ENCODE results near the gene TOM1L2. TPM values are rescaled to one million over a fixed set of nuclear protein-coding genes. Genes with fewer than 3 reads are reported as not detected.

Gene TOM1L2
- total RNA-seq, 1 donor from 2014 or later, result 27.1 TPM

DNA sequence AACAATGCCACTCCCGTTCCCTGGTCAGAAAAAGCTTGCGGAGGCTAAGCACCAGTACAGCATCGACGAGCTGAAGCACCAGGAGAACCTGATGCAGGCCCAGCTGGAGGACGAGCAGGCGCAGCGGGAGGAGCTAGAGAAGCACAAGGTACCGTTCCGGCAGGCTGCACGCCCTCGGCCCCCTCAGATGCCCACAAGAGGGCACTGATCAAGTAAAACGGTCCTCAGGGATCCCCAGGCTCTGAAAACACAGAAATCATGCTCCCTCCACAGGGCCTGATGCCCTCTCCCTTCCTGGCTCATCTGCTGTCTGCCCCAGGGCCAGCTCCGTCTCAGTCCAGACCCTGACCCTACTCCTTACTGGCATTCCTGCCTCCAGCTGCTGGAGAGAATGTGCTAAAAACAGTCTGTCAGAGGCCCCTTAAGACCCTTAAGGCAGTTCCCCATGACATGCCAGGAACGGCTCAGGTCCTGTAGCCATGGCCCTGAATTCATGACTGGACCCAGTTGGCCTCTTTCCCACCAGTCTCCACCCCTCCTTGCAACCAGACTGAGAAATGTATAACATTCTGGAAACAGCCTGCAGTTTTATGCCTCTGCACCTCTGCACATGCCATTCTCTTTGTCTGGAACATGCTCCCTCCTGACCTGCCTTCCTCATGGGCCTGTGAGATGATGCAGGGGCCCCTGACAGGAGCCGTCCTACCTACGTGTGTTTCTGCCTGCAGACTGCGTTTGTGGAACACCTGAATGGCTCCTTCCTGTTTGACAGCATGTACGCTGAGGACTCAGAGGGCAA lies 22.3 kb upstream of the TOM1L2 start:
- DNase-seq, result no peak

- no peak for DNase-seq
These were observed 21.7 kb upstream of the TOM1L2 start for GRCh38 chr17:17993852-17994251.

DNA sequence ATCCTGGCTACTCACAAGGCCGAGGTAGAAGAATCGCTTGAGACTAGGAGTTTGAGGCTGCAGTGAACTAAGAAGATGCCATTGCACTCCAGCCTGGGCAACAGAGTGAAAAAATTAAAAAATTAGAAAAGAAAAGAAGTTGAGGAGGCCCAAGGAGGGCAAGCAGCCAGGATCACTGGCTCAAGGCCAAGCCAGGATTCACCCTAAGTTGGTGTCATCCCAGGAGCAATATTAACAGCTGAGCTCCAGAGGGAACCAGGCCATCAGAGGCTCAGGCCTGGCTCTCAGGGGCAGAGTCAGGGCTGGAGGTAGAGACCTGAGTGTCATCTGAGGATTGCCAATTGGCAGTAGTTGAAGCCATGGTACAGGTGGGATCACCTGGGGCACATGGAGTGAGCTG lies 21.2 kb upstream of the TOM1L2 start:
- DNase-seq, result no peak

GRCh38 chr17:17990282-17990681 lies 18.1 kb upstream of the TOM1L2 start:
- DNase-seq, result no peak

DNA sequence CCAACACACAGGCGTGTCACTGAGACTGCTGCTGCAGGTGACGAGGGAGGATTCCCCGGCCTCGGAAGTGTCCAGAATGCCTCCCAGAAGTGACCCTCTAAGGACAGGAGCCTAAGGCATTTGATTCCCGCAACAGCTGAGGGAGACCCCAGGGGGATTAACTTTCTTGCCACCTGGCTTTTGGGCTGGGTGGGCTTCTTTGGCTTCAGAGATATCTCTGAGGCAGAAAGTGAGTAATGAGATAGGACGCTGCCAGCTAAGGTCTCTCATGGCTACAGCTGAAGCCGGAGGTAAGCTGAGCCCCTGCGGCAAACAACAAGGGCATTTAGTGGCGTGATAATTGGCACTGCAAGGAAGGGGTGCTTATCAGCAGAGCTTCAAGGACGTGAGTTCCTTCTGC lies 17.4 kb upstream of the TOM1L2 start:
- DNase-seq, result no peak

GRCh38 chr17:17989081-17989480 lies 16.9 kb upstream of the TOM1L2 start:
- DNase-seq, result no peak

DNA sequence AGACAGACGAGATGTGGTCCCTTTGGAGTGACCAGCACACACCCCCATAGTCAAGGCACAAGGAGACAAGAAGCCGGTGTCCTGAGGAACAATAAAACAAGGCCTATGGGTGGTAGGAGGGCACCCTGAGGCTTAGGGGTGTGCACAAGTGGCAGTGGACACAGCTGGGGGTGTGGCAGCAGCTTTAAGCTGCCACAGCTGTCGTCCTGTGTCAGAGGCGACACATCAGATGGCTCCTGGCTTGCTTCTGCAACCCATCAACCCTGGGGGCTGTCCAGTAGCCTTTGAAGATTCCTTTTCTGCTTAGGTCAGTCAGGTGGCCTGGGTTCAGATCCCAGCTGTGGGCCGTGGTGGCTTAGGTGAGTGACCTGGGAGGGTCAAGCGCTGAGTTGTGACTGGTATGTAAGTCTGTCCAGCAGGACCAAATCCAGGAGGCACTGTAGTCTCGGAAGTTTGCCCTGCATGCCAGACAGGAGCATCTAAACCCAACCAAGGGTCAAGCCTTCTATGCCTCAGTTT lies 16.3 kb upstream of the TOM1L2 start:
- DNase-seq, result no peak

DNA sequence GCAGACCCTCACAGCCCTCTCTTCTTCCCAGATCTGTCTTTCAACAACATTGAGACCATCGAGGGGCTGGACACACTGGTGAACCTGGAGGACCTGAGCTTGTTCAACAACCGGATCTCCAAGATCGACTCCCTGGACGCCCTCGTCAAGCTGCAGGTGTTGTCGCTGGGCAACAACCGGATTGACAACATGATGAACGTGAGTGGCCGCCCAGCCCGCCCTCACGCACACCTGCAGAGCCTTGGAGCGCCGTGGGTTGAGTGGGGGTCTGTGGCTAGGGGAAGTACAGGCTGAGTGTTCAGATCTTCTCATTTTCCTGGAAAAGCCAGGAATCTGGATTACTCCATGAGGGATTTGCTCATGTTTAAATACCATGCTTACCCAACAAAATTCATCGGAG lies 15.7 kb upstream of the TOM1L2 start:
- DNase-seq, result no peak

DNA sequence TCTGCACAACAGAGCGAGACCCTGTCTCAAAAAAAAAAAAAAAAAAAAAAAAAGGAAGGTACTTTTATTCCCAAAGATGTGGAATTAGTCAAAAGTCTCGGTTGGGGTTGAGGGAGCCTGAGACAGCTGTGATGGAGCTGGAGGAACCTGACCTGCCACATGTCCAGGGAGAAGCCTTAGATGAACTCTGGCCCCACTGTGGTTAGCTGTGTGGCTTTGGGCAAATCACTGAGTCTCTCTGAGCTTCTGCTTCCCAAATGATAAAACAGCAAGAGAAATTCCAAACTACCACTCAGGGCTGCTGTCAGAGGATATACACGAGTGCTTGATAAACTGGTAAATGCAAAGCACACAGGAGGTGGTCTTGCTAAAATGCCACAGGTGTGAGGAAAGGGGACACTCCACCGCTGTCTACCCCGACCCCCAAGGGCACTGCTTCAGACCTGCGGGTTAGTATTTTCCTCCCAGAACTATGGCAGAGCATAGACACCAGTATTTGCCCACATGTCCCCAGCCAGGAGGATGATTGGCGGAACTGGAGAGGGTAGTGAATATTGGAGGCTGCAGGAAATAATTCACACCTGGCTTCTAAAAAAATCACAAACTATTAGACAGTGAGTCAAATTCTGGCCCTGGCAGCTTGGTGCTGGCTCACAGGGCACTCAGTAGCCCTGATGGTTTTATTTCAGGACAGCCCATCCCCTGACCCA lies 15.1 kb upstream of the TOM1L2 start:
- DNase-seq, result no peak

DNA sequence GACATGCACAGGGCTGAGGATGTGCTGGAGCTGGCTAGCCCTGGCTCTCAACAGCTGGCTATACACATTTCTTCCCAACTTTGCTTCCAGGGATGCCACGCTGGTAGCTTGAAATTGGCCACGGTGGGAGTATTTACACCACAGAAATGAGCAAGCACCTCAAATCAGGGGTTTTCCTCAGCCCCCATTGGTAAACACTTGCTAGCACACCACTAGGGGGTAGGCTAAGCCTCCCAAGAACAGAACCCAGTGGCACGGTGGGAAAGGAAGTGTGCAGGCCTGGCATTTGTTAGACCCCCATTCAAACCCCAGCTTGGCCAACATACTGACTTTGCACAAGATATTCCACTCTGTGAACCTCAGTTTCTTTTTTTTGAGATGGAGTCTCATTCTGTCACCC lies 13.4 kb upstream of the TOM1L2 start:
- no peak for DNase-seq

GRCh38 chr17:17985153-17985552 lies 13.0 kb upstream of the TOM1L2 start:
- no peak for DNase-seq

DNA sequence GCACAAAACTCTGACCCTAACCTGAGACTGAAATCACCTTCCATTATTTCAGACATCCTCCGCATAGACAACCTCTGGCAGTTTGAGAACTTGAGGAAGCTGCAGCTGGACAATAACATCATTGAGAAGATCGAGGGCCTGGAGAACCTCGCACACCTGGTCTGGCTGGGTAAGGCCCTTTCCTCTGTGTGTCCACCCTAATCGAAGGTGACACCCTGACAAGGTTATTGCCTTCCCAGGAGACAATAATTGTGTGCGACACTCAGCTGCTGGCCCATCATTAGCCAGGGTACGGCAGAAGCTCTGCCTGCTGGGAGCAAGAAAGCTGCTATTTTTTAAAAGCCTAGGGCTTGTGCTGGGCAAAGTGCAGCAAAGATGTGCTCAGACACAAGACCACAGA lies 11.6 kb upstream of the TOM1L2 start:
- no peak for DNase-seq

GRCh38 chr17:17983376-17983775 lies 11.2 kb upstream of the TOM1L2 start:
- DNase-seq, result no peak

- DNase-seq, result no peak
These were observed 10.6 kb upstream of the TOM1L2 start for GRCh38 chr17:17982801-17983200.

- DNase-seq, result no peak
These were observed 9.1 kb upstream of the TOM1L2 start for GRCh38 chr17:17981330-17981729.

- DNase-seq, result no peak
These were observed 7.6 kb upstream of the TOM1L2 start for GRCh38 chr17:17979778-17980177.

DNA sequence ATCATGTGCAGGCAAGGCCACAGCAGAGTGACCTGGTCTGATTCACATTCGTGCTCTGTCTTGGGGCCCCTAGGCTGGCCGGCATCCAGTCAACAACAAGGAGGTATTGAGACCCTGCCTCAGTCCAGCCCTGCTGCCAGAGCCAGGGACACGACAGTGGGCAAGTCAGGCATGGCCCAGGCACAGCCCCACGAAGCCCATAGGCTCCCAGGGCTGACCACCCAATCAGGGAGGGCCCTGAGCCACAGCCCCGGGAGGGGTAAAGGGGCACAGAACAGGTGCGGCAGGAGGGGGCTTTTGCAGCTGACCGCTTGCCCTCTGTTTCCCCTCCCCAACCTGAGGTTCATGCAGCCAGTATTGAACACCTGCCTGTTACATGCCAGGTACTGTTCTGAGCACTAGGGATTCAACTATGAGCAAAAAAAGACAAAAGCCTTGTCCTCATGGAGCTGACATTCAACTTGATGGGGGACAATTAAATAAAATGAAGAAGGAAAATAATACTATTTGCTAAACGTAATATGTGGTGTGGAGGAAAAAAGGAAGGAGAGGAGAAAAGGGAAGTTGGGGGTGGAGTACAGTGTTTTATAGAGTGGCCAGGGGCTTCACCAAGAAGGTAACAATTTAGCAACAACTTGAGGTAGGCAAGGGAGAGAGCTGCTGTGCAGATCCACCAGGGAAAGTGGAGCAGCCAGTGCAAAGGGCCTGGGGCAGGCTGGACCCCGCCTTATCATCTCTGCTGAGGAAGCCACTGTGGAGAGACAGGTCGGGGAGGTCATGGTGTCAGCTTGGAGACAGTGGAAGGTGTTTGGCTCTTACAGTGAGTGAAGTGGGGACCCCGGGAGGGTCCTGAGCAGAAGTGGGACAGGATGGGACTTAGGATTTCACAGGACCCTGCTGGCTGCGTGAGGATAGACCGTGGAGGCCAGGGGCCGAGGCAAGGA lies 6.6 kb upstream of the TOM1L2 start:
- DNase-seq, result no peak

GRCh38 chr17:17976931-17977570 lies 4.9 kb upstream of the TOM1L2 start:
- no peak for DNase-seq

DNA sequence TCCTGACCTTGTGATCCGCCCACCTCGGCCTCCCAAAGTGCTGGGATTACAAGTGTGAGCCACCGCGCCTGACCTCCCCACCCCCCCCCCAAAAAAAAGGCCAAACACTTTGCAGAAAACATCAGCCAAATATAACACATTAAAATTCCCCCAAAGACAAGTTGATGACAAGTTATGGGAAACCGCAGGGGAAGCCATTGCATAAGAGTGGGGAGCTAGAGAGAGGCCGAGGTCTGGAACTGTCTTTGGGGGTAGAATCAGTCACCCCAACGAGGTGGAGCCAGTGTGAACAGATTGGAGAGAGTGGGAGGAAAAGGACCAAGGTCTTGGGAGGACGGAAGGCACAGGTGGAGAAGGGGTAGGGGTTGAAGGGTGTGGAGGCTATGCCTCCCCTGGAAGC lies 3.2 kb upstream of the TOM1L2 start:
- DNase-seq, result no peak

GRCh38 chr17:17972952-17973254 lies 703 bp upstream of the TOM1L2 start:
- DNase-seq, result no peak

- DNase-seq, result peak; percentile 26
These were observed 622 bp downstream of the TOM1L2 start for GRCh38 chr17:17971431-17972125.

Measured in skin of body (tissue), 2 donors.